Kidney tubule cell (primary cell): ENCODE data around the gene NMB.
"Not testable (repeated sequence)": the region's sequence is repeated elsewhere in the genome, so short reads cannot be mapped to it uniquely, and the experiment has no call there.

Experiments
- DNase-seq: peaks from one replicate; pipeline ENCODE4 v3.0.0-alpha.2; 2018; ENCODE audit warnings: low spot score

NMB gene

DNA sequence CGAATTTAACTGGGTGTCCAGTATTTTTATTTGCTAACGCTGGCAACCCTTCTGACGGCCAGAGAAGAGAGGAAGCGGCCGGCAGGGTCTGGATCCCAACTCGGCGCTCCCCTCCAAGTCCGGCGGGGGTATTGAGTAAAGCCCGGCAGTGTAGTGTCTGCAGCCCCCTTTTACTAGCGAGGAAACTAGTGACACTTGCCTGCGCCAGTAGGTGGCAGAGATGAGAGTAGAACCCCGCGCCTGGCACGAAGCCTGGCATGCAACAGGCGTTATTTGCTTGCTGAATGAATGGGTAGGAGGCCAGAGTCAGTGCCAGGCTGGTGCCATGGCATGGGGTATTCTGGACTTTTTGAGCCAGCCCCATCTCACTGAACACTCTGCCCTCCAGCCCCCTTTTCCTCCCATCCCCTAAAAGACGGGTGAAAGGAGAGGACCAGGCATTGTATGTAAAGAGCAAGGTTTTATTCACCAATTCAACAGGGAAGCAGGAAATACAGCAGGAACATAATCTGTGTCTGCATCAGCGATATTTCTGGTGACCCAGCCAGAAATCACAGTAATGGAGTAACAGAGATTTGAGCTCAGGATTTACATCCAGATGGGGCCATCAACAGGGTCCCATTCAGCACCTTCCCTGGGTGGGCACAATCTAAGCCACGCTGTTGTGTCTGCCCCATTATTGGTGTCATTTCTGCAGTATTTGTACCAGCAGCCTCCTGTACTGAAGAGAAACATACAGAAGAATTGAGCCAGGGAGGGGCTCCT is 3.1 kb downstream of the NMB start:
- DNase-seq: peak; percentile 85

DNA sequence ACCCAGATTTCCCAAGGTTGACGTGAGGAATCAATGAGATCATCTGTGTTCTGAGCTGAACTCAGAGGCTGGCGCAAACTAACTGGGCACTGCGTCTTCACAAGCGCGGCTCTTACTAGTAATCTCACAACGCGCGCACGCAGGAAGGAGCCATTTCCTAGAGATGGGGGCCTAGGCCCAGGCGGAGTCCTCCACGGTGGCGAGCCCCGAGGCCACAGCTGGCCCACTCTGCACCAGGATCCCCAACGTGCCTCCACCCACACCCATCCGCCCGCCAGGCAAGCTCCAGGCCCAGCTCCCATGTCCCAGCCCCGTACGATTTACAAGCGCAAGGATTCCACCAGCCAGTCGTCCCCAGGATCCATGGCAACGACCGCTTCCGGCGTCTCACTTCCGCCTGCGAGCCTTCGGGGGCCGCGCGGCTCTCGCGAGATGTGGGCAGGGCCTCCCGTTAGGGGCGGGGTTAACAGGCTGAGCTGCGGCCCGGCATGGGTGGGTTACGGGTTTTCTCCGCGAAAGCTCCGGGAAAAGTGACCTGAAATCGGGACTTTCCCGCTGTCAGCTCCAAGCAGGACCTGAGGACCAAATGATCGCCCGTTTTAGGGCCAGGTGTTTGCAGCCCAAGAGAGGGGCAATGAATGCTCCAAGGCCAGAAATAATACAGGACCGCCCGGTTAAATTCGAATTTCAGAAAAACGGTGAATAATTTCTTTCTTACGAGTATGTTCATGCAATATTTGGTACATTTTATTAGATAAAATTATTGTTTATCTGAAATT is 3.9 kb downstream of the NMB start, which contains the start of gene WDR73:
Gene WDR73, minus strand, starts transcription at position 374 of the 779 bp plus-strand sequence. Its CDS starts 9 bp downstream, at position 365.
- peak; percentile 95 for DNase-seq

DNA sequence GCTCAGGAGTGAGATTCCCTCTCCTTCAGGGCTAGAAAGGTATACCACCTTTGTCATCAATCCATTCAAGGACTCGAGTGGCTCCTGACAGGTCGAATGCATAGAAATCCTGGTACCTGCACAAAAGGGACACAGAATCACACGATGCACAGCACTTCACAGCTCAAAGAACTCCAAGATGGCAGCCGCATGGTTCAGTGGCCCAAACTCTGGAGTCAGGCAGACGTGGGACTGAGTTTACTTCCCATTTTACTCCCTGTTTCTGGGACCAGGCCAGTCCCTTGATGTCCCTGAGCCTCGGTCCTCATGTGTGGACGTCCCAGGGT is 4.5 kb downstream of the NMB start:
- no peak for DNase-seq

DNA sequence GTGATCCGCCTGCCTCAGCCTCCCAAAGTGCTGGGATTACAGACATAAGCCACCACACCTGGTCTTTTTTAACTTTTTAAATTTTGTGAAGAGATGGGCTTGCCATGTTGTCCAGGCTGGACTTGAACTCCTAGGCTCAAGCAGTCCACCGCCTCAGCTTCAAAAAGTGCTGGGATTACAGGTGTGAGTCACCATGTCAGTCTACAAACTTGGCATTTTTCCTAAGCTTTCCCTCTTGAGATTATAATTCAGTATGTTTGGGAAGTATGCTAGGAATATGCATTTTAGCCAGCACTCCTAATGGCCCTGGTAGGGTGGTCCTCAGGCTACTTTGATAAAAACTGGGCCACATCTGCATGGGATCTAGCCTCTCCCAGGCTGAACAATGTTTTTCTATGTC is 8.3 kb downstream of the NMB start:
- DNase-seq: no peak

DNA sequence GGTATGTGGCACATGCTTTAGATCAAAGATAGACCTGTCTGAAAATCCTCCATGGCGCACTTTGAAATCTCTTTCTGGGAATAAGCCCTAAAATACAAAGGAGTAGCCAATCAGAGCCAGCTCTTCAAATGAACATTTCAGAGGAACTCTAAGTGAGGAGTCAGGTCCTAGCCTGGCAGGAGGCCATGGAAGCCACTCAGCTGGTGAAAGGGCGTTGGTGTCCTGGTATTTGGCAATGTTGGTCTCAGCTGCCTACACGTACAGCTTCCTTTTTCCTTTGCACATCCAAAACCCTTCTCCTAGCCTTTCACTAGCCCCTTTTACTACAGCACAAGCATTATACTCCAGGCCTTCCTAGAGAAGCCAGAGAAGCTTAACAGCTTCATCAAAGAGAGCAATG is 9.5 kb downstream of the NMB start:
- DNase-seq: no peak

DNA sequence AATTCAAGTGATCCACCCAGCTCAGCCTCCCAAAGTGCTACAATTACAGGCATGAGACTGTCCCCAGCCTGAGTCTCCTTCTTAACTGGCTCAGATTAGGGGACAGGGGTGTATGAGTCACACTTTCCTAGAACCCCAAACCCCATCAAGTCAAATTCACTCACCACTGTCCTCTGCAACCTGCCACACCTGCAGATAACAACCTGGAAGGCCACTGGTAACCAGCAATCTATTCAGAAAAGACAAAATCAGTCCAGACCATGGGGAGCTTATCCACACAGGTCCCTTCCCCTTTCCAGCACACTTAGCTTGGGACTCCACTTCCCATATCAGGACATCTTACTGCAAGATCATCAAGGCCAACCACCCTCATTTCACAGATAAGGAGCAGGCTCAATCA is 10.3 kb downstream of the NMB start:
- DNase-seq: no peak

DNA sequence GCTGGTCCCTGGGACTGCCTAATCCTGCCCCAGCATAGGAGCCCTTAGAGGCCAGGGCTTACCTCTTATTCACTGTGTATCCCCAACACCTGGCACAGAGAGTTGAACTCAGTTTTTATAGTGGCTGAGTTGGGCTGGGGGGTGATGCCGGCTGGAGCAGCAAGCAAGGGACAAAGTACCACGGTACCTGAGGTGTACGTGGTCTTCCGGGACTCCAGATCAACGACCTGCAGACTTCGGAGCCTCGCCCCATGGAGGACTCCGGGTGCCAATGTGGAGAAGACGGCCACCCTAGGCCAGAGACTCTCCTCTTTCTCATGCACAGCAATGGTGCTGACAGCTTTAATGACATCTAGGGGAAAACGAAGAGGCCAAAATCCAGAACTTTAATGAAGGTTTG is 12.0 kb downstream of the NMB start:
- DNase-seq: no peak

DNA sequence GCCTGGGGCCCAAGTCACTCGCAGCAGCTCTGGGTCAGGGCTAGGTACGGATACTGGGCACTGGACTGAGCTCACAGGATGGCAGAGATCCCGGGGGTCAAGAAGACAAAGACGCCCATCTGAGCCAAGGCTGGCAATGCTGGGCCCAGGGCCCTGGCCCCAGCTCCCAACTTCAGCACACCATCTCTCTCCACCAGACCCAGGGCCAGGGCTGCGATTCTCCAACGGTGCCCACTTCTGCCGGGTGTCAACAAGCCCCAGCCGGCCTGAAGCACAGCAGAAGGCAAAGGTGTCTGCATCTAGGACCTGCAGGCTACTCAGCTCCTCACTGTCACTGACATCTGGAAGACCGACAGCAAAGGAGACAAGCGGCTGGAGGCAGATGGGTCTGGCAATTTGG is 12.5 kb downstream of the NMB start:
- no peak for DNase-seq

DNA sequence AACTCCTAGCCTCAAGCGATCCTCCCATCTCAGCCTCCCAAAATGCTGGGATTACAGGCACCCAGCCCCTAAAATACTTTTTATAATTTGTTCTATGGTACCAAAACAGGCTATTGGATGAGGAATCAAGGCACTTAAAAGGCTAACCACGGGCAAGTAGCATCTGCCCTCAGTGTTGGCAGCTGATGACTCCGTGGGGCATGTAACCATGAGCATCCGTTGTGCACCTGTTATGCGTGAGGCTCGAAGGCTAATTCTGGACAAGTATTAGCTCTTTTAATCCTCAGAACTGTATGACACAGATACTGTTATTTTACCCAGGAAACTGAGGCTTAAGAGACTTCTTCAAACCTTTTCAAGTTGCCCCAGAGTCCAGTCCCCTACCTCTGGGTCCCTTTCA is 14.2 kb downstream of the NMB start:
- no peak for DNase-seq

DNA sequence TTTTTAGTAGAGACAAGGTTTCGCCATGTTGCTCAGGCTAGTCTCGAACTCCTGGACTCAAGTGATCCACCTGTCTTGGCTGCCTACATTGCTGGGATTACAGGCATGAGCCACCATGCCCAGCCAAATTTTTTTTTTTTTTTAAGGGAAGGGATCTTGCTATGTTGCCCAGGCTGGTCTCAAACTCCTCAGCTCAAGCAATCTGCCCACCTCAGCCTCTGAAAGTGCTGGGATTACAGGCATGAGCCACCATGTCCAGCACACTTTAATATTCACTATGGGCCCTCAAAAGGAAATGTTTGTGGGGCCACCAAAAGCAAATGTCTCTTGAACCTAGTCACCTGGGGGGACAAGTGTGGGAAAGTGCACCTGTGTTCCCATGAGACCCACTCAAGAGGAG is 15.4 kb downstream of the NMB start:
- not testable (repeated sequence) for DNase-seq

DNA sequence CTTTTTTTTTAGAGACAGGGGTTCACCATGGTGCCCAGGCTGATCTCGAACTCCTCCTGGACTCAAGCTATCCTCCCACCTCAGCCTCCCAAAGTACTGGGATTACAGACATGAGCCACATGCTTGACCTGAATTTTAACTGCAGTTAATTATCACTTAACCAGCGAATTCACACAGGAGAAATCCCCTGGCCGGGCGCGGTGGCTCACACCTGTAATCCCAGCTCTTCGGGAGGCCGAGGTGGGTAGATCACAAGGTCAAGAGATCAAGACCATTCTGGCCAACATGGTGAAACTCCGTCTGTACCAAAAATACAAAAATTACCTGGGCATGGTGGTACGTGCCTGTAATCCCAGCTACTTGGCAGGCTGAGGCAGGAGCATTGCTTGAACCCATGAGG is 16.1 kb downstream of the NMB start:
- DNase-seq: not testable (repeated sequence)

DNA sequence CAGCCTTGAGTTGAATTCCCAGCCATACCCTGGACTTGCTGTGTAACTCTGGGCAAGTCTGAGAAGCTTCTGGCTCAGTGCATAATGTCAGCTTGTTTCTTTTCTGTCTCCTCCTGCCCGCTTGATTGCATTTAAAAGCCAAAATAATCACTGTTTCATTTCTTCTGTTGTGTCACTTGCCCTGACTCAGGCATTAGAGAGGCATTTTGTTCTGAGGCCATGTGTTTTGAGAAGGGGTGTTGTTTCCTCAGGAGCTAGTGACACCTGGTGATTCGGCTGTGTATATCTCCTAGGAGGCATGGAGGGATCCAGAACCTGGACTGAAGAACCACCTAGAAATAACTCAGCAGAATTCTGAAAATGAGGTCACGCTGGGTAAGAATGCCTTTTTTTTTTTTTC is 19.9 kb downstream of the NMB start:
- DNase-seq: peak; percentile 72

DNA sequence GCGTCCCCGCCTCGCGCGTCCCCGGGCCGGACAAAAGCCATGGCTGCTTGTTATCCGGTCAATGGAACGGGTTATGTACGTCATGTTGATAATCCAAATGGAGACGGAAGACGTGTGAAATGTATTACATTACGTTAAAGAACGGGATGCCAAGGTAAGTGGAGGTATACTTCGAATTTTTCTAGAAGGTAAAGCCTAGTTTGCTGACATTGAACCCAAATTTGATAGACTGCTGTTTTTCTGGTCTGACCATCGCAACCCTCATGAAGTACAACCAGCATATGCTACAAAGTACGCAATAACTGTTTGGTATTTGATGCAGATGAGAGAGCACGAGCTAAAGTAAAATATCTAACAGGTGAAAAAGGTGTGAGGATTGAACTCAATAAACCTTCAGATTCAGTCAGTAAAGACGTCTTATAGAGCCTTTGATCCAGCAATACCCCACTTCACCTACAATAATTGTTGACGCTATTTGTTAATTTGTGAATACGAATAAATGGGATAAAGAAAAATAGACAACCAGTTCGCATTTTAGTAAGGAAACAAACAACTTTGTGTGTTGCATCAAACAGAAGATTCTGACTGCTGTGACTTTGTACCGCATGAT is 23.7 kb downstream of the NMB start:
- no peak for DNase-seq

DNA sequence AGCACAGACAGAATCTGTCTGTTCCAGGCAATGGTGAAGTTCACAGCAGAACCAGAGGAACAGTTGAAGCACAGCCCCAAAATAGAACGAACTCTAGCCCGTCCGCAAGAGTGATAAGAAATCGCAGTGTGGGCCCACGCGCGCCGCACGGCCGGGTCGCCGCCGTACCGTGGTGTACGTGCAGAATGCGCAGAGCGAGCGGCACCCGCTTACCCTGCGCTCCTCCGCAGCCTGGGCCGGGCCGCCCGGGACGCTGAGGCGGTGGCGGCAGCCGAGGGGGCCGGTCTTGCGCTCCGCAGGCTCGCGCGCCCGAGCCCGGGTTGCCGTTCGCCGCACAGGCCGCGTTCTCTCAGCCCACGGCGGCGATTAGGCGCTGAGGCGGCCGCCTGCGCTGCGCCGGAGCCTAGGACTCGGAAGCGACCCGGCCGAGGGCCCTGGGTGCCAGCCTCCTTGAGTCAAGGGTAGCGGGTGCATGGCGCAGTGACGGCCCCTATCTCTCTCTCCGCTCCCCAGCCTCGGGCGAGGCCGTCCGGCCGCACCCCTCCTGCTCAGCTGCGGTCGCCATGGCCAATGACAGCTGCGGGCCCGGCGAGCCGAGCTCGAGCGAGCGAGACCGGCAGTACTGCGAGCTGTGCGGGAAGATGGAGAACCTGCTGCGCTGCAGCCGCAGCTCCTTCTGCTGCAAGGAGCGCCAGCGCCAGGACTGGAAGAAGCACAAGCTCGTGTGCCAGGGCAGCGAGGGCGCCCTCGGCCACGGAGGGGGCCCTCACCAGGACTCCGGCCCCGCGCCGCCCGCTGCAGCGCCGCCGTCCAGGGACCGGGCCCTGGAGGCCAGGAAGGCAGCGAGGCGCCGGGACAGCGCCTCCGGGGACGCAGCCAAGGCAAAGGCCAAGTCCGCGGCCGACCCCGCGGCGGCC is 24.4 kb downstream of the NMB start:
- DNase-seq: peak; percentile 71

DNA sequence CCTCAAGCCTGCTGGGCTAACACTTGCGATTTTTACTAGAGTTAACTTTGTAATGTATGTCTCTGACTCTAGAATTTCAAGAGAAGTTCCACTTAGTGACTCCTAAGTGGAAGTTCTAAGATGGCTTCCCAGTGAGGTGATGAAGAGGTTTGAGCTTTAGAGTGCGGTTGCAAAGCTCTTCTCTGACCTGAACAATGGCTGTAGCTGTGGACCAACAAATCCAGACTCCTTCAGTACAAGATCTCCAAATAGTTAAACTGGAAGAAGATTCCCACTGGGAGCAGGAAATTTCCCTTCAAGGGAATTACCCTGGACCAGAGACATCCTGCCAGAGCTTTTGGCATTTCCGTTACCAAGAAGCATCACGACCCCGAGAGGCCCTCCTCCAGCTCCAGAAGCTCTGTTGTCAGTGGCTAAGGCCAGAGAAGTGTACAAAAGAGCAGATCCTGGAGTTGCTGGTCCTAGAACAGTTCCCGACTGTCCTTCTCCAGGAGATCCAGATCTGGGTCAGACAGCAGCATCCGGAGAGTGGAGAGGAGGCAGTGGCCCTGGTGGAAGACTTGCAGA is 26.2 kb downstream of the NMB start:
- peak; percentile 31 for DNase-seq

DNA sequence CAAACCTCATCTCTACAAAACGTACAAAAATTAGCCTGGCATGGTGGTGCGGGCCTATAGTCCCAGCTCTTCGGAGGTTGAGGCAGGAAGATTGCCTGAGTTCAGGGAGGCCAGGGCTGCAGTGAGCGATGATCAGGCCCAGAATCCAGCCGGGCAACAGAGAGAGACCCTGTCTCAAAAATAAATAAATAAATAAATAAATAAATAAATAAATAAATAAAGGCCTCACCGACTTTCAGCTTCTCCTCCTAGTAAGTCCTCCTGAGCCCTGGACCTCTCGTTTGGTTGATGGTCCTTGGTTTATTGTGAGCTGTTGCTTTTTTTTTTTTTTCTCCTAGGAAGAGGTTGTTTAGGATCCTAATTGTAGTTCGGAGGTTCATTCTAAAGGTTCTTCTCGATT is 29.0 kb downstream of the NMB start:
- DNase-seq: no peak

DNA sequence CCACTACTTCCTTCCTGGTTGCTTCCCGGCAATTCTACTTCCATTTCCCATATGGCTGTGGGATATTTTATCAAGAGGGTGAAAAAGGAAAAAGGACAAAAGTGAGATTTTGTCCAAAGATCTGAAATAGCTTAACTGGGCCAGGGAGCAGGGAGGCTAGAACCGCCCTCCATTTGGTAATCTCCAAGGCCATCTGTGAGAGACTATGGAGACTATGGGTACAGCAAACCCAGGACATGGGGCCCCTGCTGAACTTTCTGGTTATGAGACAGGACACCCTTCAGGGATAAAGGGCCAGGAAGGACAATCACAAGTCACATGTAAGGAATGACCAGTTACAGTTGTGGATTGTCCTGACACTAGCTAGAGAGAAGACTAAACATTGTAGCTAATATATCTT is 32.9 kb downstream of the NMB start:
- DNase-seq: no peak

DNA sequence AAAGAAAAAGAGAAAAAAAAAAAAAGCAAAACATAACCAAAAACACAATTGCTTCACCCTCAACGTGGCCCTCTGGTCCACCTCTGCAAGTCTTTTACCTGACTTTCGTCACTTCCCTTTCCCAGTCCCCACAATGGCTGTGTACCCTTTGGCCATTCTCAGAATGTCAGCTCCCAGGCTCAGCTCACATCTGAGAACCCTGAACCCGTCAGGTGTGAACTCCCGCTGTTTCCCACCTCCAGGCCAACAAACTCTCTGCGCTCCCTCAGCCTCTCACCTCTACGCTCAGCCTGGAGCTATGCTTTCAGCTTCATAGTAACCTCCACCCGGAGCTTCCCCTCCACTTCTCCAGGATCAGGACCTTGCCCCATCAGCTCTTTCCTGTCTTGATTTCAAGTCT is 33.6 kb downstream of the NMB start:
- DNase-seq: no peak

DNA sequence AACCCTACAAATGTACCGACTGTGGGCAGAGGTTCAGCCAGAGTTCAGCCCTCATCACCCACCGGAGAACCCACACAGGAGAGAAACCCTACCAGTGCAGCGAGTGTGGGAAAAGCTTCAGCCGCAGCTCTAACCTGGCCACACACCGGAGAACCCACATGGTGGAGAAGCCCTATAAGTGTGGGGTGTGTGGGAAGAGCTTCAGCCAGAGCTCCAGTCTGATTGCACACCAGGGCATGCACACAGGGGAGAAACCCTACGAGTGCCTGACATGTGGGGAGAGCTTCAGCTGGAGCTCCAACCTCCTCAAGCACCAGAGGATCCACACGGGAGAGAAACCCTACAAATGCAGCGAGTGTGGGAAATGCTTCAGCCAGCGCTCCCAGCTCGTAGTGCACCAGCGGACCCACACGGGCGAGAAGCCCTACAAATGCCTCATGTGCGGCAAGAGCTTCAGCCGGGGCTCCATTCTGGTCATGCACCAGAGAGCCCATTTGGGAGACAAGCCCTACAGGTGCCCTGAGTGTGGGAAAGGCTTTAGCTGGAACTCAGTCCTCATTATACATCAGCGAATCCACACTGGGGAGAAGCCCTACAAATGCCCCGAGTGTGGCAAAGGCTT is 36.5 kb downstream of the NMB start:
- no peak for DNase-seq

DNA sequence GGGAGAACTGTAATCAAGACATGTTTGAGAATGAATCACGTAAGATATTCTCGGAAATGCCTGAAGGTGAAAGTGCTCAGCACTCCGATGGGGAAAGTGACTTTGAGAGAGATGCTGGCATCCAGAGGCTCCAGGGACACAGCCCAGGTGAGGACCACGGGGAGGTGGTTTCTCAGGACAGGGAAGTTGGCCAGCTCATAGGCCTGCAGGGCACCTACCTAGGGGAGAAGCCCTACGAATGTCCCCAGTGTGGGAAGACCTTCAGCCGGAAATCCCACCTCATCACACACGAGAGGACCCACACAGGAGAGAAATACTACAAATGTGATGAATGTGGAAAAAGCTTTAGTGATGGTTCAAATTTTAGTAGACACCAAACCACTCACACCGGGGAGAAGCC is 37.4 kb downstream of the NMB start:
- DNase-seq: no peak

DNA sequence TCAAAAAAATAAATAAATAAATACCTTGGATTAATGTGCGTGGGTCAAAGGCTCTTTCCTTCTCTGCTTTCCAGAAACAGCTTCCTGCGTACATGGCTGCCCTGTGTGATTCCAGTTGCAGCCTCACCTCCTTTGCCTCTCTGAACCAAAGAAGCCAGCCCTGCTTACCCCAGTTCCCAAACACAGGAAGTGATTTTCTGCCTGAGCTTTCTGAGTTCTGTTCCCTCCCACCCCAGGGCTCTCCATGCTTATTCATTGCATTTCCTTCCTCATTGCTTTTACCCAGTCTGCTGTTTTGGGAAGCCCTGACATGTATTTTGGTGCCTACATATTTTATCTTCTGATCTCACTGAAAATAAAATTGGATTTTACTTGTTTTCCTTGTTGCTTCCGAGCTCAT is 41.8 kb downstream of the NMB start:
- DNase-seq: no peak
